PFSK-1 (cell line): ENCODE data around the gene SFXN2.

Experiments
- FOXP2 ChIP-seq: optimal IDR thresholded peaks from 2 replicates; pipeline ENCODE3; 2011; ENCODE audit warnings: borderline replicate concordance, control low read depth, inconsistent platforms; ENCODE audit not compliant: insufficient read depth; ENCODE audit errors: extremely low read length, extremely low read depth
- POLR2AphosphoS5 ChIP-seq: IDR thresholded peaks from 2 replicates; pipeline ENCODE4 v1.6.1; 2012; ENCODE audit warnings: low read depth, mild to moderate bottlenecking, control low read depth, low read length, moderate library complexity
- REST ChIP-seq, 2 experiments: IDR thresholded peaks; 2 replicates each; pipeline versions ENCODE4 v1.6.1 to v1.8.0; 2011 to 2012; ENCODE audit warnings: low read depth in 2 of 2, low read length in 2 of 2, control low read depth in 1 of 2, inconsistent platforms in 1 of 2, mild to moderate bottlenecking in 1 of 2, moderate library complexity in 1 of 2; ENCODE audit not compliant: insufficient read depth in 1 of 2
- SIN3A ChIP-seq: IDR thresholded peaks from 2 replicates; pipeline ENCODE4 v1.6.1; 2012; ENCODE audit warnings: mild to moderate bottlenecking, low read length, moderate library complexity, borderline replicate concordance; ENCODE audit not compliant: insufficient read depth
- TAF1 ChIP-seq: IDR thresholded peaks from 2 replicates; pipeline ENCODE4 v1.6.1; 2012; ENCODE audit warnings: low read length, control low read depth, borderline replicate concordance; ENCODE audit not compliant: insufficient read depth

GRCh38 chr10:102723989-102724388 is 9.6 kb downstream of the SFXN2 start:
- TF ChIP-seq POLR2AphosphoS5 (no peak), TAF1 (no peak), SIN3A (no peak), REST (IDR thresholded peaks at IDR 0.05; ENCODE audit: insufficient read depth in 1 of 2, low read depth in 2 of 2, low read length in 2 of 2) (no peak), FOXP2 (no peak)
